ENCODE results near the gene CARD14. TPM values are rescaled to one million over a fixed set of nuclear protein-coding genes. Genes with fewer than 3 reads are reported as not detected.

The CARD14 gene
- total RNA-seq, 1 donor from 2014 or later, result not detected

DNA sequence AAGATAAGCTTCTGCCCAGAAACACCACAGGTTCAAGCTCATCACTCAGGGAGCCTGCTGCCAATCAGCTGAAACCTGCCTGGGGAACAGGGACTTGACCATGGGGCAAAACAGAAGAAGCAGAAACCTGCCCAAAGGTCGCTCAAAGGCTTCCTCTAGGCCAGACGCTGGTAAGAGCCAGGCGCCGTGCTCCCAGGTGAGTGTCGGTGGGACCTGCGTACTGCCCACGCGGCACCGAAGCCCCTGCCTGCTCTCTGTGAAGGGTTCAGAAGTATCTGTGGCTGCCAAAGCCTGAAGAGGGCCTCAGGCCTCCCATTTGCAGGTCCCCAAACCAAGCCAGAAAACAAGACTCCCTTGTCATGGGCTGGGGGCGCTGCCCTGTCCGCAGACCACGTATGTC lies 39.9 kb downstream of the CARD14 start:
- intact Hi-C loops (cut with micrococcal nuclease), result no loop called here

DNA sequence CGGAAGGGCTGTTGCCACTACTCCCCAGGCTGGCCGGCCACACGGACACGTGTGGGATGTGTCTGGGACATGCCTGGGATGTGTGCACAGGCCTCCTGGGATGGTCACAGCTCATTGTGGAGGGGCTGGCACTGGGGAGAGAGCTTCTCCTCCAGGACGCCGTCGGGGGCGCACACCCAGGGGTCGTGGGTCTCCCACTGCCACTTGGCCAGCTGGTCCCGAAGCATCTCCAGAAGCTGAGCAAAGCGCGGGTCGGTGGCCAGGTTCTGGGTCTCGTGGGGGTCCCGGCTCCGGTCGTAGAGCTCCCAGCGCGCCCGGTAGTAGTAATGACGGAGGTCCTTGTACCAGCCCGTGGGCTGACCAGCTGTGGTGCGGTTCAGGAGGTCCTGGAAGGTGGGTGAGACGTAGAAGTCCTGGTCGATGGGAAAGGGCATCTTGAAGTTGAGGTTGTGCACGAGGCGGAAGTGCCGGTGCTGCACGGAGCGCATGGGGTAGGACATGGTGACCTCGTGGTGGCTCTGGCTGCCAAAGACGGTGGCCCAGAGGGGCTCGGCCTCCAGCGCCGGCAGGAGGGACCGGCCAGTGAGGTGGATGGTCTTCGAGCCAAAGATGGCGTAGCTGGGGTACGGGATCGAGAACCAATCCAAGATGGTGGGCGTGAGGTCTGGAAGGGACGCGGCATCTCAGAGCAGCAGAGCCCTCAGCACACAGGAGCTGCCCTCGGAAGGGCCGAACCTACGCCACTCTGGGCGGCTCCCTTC lies 40.7 kb downstream of the CARD14 start:
- intact Hi-C loops (cut with micrococcal nuclease), result no loop called here

GRCh38 chr17:80212109-80212508 lies 42.3 kb downstream of the CARD14 start:
- intact Hi-C loops (cut with micrococcal nuclease), result no loop called here

GRCh38 chr17:80212511-80212910 lies 42.7 kb downstream of the CARD14 start:
- intact Hi-C loops (cut with micrococcal nuclease), result no loop called here

GRCh38 chr17:80212962-80213642 lies 43.3 kb downstream of the CARD14 start:
- intact Hi-C loops (cut with micrococcal nuclease), result no loop called here

GRCh38 chr17:80213643-80213975 lies 43.8 kb downstream of the CARD14 start:
- intact Hi-C loops (cut with micrococcal nuclease), result no loop called here

GRCh38 chr17:80214012-80214877 lies 44.4 kb downstream of the CARD14 start:
- intact Hi-C loops (cut with micrococcal nuclease), result no loop called here

DNA sequence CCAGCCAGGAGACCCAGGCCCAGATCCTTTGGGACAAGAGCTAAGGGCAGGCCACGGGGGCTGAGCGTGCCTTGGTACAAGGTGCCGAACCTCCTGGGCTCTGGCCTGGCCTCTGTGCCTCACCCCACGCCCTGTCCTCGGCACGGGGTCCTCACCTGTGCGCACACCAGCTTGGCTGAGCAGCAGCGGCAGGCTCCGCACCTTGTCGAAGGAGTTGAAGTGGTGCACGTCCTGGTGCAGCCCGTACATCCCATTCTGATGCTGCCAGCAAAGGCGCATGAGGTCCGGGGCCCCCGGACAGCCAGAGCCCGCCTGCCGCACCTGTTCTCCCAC lies 45.0 kb downstream of the CARD14 start:
- intact Hi-C loops (cut with micrococcal nuclease), result no loop called here

DNA sequence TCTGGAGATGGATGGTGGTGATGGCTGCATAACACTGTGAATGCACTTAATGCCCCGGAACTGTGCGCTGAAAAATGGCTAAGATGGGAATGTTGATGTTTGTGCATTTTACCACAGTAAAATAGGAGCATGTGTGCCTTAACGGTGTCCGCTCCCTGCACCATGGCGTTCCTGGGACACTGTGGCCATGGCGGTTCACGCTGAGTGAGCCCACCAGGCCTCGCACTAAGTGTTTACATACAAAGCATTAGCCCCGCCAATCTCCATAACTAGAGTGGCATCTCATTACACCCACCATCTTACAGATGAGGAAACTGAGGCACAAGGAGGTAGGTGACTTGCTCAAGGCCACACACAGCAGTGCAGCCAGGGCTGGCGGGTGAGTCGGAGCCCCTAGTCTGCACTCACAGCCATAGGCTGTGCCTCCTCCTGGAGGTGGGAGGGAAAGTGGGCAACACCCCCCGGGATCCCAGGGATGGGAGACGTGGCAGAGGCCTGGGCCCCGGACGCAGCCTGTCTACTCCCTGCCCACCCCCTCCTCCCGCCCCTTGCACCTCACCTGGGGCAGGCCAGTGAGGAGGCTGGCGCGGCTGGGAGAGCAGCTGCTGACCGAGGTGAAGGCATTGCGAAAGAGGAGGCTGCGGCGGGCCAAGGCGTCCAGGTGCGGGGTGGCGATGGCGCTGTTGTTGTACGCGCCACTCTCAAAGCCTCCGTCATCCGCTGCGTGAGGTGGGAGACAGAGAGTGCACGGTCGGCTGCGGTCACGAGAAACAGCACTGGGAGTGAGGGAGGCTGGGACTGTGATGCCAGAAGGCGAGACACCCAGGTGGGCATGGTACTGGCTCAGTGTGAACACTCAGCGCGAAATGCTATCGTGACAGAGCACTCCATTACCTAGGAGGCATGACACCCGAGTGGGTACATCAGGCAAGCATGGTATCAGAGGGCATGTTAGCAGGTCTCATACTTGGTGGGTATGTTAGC lies 46.9 kb downstream of the CARD14 start:
- intact Hi-C loops (cut with micrococcal nuclease), result no loop called here

- intact Hi-C loops (cut with micrococcal nuclease), result loop anchor here (2.0 kb wide), 1 partner anchor 35 kb away; no protein-coding TSS in a partner anchor
Observed at GRCh38 chr17:80217703-80218362, 48.0 kb downstream of the CARD14 start.

DNA sequence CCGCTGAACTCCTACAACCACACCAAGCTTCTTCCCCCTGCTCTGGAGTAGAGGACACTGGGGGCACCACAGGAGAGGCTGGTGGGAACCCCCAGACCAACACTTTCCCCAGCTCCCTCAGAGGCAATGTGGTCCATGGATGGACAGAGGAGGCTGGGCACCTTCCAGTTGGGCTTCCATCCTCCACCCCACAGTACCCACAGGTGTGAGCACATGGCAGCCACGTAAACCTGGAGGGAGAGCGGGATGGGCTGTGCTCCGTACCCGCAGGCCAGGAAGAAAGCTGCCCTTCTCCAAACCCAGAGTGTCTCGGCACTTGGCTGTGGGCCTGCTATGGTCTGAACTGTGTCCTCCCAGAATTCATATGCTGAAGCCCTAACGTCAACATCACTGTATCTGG lies 48.6 kb downstream of the CARD14 start:
- intact Hi-C loops (cut with micrococcal nuclease), result loop anchor here (2.0 kb wide), 1 partner anchor 34 kb away; no protein-coding TSS in a partner anchor

GRCh38 chr17:80219013-80219762 lies 49.4 kb downstream of the CARD14 start:
- intact Hi-C loops (cut with micrococcal nuclease), result loop anchor here (1.0 to 2.0 kb wide), 2 partner anchors 34 to 72 kb away; partner anchors contain the start of gene EIF4A3

GRCh38 chr17:80219763-80220053 lies 49.9 kb downstream of the CARD14 start:
- intact Hi-C loops (cut with micrococcal nuclease), result loop anchor here (1.0 to 2.0 kb wide), 2 partner anchors 33 to 72 kb away; partner anchors contain the start of gene EIF4A3

DNA sequence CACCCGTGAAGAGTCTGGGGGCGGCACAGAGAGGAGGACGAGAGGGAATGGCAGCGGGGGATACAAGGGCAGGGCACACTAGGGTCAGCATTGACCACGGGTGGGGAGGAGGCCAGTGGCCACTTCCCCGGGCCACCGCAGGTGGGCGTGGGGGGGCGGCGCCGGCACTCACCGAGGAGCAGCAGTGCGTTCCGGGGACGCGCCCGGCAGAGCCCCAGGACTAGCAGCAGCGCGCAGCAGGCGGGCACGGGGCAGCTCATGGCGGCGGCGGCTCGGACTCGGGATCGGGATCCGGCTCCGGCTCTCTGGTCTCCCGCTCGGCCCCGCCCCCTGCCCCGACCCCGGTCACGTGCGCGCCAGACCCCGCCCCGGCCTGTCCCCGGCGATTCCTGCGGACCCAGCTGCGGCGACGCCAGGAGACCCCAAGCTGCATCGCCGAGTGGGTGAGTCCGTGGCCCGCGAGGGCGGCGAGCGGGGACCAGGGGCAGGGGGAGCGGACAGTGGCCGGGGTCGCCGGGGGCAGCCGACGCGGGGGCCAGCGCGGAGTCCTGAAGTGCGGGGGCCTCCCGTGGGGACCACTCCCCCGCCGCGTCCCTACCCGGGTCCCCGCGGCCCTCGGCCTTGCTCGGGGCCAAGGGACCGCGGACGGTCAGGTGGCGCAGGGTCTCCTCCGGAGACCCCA lies 50.4 kb downstream of the CARD14 start, which contains the start of the genes SGSH and SLC26A11:
Gene SGSH (minus strand): TSS at position 280 of the 682 bp plus-strand sequence. CDS start 20 bp downstream, at position 260.
Gene SLC26A11 (plus strand): TSS at position 374 of the 682 bp plus-strand sequence. CDS start 1,134 bp downstream, outside the sequence.
- intact Hi-C loops (cut with micrococcal nuclease), result no loop called here

GRCh38 chr17:80220736-80221215 lies 50.9 kb downstream of the CARD14 start:
- intact Hi-C loops (cut with micrococcal nuclease), result no loop called here

DNA sequence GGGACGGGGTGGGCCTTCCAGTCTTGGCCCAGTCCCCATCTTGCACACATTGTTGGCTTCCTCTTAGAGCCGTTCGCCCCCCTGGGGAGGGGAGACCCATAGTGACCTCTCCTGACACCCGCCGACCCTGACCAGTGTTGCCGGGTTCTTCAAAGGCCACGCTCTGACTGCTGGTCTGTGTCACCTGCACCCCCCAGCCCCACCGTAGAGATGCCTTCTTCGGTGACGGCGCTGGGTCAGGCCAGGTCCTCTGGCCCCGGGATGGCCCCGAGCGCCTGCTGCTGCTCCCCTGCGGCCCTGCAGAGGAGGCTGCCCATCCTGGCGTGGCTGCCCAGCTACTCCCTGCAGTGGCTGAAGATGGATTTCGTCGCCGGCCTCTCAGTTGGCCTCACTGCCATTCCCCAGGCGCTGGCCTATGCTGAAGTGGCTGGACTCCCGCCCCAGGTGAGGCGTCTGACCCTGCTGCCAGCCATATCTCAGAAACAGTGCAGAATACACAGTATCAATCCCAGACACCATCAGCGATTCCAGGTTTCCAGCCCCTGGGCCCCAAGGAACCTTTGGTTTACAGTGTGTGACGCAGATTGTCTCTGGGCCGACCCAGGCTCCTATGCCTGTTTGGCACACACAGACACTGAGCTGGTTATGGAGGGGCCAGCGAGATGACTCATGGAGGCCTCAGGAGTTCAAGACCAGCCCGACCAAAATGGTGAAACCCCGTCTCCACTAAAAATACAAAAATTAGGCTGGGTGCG lies 51.7 kb downstream of the CARD14 start:
- intact Hi-C loops (cut with micrococcal nuclease), result no loop called here

- intact Hi-C loops (cut with micrococcal nuclease), result no loop called here
Observed at GRCh38 chr17:80222376-80223141, 52.7 kb downstream of the CARD14 start.

Data from T-helper 2 cell treated with Interferon-gamma antibody and Interleukin-4, amounts not matched to agents 100 ng/mL and 5 ng/mL, for 36 hours (primary cell).